Kidney tubule cell (primary cell): ENCODE data around the gene TCF12.

Source experiments
- DNase-seq: peaks from one replicate; pipeline ENCODE4 v3.0.0-alpha.2; 2018; ENCODE audit warnings: low spot score

Gene TCF12

DNA sequence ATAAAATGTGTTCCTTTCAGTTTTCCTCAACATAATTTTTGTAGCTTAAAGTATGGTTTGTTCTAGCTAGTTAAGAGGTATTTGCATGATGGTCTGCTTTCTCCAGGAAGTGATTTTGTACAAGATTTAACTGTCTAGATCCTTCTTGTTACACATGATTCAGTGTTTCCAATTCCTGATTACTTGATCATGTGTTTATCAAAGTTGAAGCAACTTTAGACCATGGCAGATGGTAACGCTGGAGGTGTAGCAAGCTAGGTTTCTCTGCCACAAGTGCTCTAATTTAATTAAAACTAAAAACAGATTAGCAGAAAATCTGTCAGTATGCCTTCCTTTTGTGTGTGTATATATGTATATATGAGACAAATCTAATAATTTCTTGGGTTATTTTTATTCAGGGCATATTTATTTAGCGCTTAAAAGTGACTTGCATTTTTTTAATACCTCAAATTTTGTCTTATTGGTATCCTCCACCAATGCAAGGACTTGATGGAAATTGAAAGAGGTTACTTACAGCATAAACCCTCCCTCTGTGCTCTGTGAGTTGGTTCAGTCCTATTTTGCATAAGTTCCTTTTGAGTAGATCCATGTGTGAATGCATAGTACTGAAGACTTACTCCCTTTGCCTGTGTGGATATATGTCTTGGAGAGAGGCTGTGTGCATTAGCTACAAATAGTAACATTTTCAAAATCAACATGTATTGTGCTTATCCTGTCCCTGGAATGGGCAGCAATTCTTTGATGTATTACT, 300.6 kb downstream of the TCF12 start:
- DNase-seq: peak; percentile 15

- DNase-seq: peak; percentile 15
These were observed 301.8 kb downstream of the TCF12 start for GRCh38 chr15:57220205-57220604.

GRCh38 chr15:57221134-57221533, 302.7 kb downstream of the TCF12 start:
- no peak for DNase-seq

- DNase-seq: no peak
These were observed 304.9 kb downstream of the TCF12 start for GRCh38 chr15:57223345-57223744.

- no peak for DNase-seq
These were observed 305.4 kb downstream of the TCF12 start for GRCh38 chr15:57223887-57224286.

DNA sequence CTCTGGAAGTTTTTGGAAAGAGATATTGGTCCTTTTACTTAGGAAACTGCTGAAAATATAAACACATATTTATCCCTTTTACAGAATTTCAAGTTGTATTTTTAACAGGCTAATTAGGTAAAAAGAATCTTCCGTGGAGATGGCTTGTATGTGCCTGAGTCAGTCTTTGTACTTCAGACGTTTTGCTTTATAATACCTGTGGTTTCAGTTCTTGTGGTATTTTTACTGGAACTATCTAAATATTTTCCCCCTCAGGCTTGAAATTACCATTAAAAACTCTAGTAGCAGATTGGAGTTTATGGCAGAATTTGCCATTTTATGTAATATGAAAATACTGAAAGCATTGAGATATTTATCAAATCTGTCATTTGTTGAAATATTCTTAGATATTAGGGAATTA, 306.2 kb downstream of the TCF12 start:
- DNase-seq: peak; percentile 10

DNA sequence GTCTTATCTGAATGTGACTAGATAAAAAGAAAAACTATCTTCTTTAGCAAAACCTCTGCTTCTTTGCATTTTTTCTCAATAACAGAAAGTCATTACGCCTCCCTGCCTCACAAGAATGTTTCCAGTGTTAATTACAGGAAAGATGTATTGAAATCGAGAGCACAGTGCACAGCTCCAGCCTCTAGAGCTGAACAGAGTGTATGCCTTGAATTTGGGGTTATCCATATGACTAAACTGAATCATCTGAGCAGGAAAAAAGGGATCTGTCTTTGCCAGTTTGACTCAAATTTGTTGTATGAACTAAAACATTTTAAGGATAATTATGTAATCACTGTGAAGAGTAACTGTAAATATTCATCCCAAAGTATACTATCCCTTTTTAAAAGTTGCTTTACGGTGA, 308.7 kb downstream of the TCF12 start:
- DNase-seq: no peak

- no peak for DNase-seq
These were observed 309.5 kb downstream of the TCF12 start for GRCh38 chr15:57227899-57228298.

GRCh38 chr15:57228395-57228794, 310.0 kb downstream of the TCF12 start:
- no peak for DNase-seq

DNA sequence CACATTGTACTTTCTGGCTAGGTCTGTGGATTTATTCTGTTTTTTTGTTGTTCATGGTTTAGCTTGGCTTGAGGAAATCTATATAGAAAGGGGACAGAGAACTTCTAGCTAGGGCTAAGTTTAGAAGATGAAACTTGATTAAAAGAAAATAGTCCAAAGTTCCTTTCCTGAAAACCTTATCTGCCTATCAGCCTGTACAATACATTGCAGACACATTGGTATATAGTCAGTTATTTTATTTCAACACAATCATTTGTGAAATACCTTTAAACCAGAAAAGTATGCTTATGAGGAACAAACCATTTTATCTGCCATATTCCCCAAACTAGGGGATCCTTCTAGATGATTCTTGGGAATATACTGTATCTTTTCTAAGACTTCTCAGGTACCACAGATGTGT, 310.6 kb downstream of the TCF12 start:
- DNase-seq: no peak

GRCh38 chr15:57231559-57231958, 313.1 kb downstream of the TCF12 start:
- DNase-seq: no peak

DNA sequence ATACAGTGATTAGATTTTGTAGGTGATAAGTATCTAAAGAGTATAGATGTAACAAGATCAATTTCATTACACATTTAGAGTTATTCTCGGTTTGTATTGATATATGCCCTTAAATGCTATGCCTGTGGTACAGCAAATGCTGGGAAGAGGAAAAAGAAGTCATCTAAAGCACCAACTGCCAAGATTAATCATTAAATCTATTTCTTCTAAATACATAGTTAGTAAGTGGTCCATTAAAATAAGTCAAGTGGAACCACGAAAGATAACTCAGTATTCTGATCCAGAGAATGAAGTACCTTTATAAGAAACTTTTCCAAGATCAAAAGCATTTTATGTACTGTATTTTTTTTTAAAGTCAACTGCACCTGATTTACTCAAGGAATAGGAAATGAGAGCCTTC, 315.7 kb downstream of the TCF12 start:
- no peak for DNase-seq

DNA sequence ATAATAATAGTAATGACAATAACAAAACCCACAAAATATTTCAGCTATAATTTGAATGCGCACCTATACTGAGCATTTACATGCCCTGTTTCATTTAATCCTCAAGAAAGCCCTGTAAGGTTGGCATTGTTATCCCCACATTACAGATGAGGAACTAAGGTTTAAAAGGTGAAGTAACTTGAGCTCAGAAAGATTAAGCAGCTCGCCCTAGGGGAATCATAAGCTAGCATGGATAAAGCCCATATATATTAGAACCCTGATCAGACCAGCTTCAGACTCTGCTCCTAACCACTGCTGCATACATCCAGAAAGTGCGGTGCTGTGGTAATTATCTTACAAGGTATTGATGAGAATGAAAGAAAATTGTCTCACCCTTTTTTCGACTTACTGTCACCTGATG, 316.7 kb downstream of the TCF12 start:
- no peak for DNase-seq

DNA sequence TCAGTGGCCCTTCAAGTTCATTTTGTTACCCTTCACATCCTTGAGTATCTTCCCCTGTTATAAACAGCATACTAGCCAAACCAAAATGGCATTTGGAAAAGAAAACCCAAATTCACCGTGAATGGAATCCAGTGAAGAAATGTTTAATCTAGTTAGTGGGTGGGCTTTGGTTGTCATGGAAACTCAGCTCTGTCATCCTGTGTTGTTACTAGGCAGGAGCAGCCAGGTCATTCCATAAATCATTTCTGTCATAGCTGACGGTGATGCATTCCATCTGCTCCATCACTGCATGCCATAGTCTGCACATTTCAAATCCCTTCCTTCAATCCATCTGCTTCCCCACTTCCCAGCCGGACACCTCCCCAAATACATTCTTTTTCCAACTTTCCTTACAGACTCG, 317.4 kb downstream of the TCF12 start:
- DNase-seq: peak; percentile 83

DNA sequence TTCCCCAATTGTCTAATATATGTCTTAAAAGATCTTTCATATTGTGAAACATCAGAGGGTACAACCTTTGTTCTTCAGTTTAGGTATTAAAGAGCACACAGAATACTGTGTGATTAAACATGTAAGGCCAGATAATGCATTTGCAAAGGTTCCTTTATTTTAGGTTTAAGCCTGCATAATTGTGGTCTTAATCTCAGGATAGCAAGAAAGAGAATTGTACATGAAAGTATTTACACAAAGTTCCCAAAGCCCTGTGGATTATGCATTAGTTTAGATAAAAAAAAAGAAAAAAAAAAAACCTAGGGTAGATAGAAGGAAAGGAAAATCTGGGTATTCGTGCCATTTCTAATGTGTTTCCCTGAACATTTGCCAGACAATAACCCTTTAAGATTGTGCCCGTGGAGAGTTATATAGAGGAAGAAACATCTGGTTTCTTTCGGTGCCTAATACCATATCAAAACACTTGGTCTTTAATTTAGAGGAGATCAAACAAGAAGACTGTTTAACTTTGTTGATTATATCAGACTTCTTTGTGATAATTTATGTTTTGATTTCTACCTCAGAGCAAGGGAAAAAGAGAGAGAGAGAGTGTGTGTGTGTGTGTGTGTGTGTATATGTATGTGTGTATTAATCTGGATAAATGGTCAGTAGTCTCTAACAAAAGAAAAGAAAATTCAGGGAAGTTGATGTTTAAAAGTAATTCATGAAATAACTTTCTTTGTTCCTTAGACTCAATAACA, 318.3 kb downstream of the TCF12 start:
- no peak for DNase-seq

DNA sequence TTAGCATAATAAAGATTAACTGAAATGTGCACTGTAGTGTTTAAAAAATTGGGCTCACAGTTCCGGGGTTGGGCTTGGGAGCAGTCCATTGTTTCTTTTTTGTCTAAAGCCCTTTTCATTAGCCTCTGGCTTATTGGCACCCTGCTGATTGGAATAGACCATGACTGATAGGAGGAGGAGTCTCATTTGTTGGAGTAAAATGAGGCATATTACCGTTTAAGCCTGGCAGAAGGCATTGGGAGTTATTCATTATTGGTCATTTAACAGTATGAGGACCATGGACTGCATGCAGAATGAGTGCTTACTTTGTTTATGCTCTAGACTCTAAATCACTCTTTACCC, 318.8 kb downstream of the TCF12 start:
- DNase-seq: no peak

DNA sequence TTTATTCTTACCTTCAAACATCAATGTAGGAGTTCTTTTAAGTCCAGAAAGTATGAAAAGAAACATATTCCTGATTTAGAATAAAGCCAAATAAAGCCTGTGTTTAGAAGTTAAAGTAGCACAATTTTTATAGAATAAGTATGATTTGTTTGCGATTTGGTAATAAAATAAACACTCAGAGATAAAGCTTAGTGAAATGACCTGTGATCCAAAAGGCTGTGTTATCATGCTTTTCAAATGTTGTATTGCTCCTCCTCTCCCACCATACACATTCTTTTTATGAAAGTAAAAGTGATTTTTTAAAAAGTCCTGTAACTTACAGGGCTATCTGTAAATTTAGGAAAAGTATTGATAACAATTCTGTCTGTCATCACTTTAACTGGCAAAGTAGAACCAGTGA, 319.2 kb downstream of the TCF12 start:
- DNase-seq: no peak

GRCh38 chr15:57245130-57245529, 326.7 kb downstream of the TCF12 start:
- DNase-seq: no peak

DNA sequence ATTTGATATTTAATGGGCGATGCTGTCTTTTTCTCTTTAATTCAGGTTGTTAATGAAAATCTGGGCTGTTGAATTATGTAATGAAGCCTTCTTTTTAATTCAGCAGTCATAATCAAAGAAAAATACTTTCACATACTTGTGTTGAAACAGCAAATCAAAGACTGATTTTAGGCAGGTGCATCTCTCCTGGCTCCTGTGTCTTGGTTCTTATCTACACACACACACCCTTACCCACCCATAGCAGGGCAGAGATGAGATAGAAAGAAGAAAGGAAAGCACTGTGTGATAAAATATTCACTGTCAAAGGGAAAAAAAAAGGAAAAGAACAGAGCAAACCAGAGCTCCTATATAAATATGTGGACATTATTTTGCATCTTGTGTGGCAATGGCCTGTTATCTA, 327.3 kb downstream of the TCF12 start:
- DNase-seq: no peak

DNA sequence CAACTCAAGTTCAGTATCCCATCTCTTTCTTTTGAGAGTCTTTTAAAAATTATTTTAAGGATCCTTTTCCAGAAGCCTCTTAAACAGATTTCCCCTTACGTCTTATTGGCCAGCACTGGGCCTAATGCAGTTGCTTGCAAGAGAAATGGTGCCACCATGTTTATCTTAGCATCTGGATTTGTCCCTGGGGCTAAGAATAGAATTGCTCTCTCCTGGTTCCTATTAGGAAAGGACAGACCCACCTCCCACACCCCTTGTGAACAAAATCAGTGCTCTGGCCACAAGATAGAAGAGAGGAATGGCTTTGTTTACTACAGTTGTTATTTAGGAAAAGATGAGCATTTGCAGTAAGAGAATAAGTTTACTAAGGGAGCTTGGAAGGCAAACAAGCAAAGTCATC, 329.6 kb downstream of the TCF12 start:
- no peak for DNase-seq

- peak; percentile 2 for DNase-seq
These were observed 332.9 kb downstream of the TCF12 start for GRCh38 chr15:57251308-57251707.

GRCh38 chr15:57251941-57252340, 333.5 kb downstream of the TCF12 start:
- DNase-seq: peak; percentile 19

GRCh38 chr15:57253082-57253481, 334.6 kb downstream of the TCF12 start:
- DNase-seq: no peak

DNA sequence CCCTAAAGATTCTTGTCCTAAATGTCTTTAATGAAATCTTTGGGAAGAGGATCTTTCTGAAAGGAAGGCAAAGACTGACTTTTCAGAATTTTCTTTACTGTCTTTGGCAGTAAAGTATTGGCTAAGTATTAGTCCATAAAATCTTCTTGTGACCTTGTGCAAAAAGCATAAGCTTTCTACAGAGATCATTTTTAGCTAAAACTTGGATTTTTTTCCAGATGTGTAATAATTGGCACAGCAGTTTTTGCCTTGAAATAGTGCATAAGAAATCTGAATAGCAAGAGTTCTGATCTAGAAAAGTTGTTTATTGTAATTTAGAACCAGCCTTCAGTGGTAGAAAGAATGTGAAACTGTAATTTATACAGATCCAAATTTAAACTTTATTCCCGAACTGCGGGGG, 335.1 kb downstream of the TCF12 start:
- DNase-seq: no peak
